Measurements from ENCODE around the gene USP6NL. TPM values are rescaled to one million over a fixed set of nuclear protein-coding genes. Genes with fewer than 3 reads are reported as not detected.

Gene USP6NL
- total and polyA plus RNA-seq, 9 of the 15 experiments (the other 6 are each of a cell fraction or from before 2014, with no cell fraction given), result 3.2 to 26.6 (median 19.8) TPM

DNA sequence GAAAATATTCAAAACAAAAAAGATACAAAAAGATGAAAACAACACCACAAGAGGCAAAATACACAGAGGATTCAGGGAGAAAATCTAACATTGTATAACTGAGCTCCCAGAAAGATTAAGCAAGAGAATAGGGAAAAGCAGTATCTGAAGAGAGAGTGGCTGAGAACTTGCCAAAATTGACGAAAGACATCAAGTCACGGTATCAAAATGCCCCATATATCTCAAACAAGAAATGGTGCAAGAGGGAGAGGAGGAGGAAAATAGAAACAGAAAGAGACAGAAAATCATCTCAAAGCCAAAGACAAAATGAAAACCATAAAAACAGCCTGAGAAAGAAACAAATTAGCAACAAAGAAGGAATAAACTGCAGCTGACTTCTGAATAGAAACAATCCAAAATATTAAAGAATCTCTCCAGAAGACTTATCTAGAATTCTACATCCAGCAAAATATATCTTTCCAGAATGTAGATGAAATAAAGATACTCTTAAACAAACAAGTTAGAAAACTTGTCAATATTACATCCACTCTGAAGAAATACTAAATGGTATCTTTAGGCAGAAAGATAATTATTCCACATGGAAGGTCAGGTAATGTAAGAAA is 5.5 kb downstream of the USP6NL start:
- Histone ChIP-seq H3K4me1 (replicated peaks in 1 of 2; ENCODE audit: control insufficient read depth in 2 of 2, insufficient read depth in 2 of 2, low read length in 2 of 2) (peaks cover 28 to 54% of the 10 kb centered on the region in 2 experiments), H3K4me2 (ENCODE audit: insufficient read depth, low read length) (peak overlapping the region; percentile 58), H3K79me2 (ENCODE audit: control insufficient read depth, insufficient read depth, low read length) (peaks cover 100% of the 10 kb centered on the region), H2AFZ (ENCODE audit: low read depth, low read length) (no peak overlapping the region), H3K27me3 (ENCODE audit: control insufficient read depth in 2 of 2, insufficient read depth in 2 of 2, low read length in 2 of 2) (no peaks in the 10 kb centered on the region), H3K27ac (ENCODE audit: extremely low read depth, low read depth, low read length) (peak overlapping the region; percentile 54; the same call in 2 of the 3 replicates), H3K9ac (ENCODE audit: insufficient read depth in 1 of 2, low read depth in 2 of 2, low read length in 2 of 2) (peak overlapping the region in 1 of 2 experiments; percentile 32; a peak in 2 of 4 replicates), H3K9me1 (ENCODE audit: control insufficient read depth, insufficient read depth, low read length) (no peaks in the 10 kb centered on the region), H3K36me3 (ENCODE audit: control insufficient read depth, insufficient read depth, low read length) (0 out of 3 replicates have a peak, but pooled peaks cover 2% of the 10 kb centered on the region), H4K20me1 (replicated peaks; ENCODE audit: control insufficient read depth, insufficient read depth, low read length) (0 out of 2 replicates have a peak, but pooled peaks cover 7% of the 10 kb centered on the region), H3K9me3 (replicated peaks; ENCODE audit: control insufficient read depth, insufficient read depth, low read depth, low read length) (no peaks in the 10 kb centered on the region), H3K4me3 (no peak overlapping the region)
- ATAC-seq (no peak), DNase-seq (ENCODE audit: extremely low read depth in 1 of 4, low spot score in 3 of 4) (no peak), FAIRE-seq (no peak)
- ChIA-PET CTCF (ENCODE audit: low intra/inter-chr PET ratio) (no interaction called here), POLR2A (interaction anchor here (0.9 kb wide), 1 partner anchor 31 kb away, joined by 3 read pairs; no protein-coding TSS in a partner anchor)
- intact Hi-C loops (cut with micrococcal nuclease) (loop anchor here (2.0 to 5.0 kb wide), 2 partner anchors 17 to 69 kb away; no protein-coding TSS in a partner anchor), in situ Hi-C loops (cut with MboI) (no loop called here)
- WGBS (ENCODE audit: insufficient coverage, low coverage, missing lambda C conversion rate), result 14% methylated on average over 2 of the region's 2 CpGs
- no TSS peak for BruUV-seq (replicated peaks)
- TF ChIP-seq TAF1 (IDR thresholded peaks at IDR 0.05; ENCODE audit: control insufficient read depth, extremely low read depth, insufficient read depth, low read length, severe bottlenecking) (no peak), ARNT (IDR thresholded peaks at IDR 0.05) (peak in 1 of 2 experiments; percentile 100; a peak in 2 of 4 replicates), HLTF (IDR thresholded peaks at IDR 0.05) (0 out of 2 replicates have a peak, but pooled peaks have one; percentile 26), FOXK2 (conservative IDR thresholded peaks at IDR 0.05 in 1 of 2, IDR thresholded peaks at IDR 0.05 in 1 of 2; ENCODE audit: low read depth in 2 of 2) (0 out of 4 replicates have a peak, but pooled peaks of 1 of the 2 experiments have one; percentile 14), ZNF217 (CRISPR knock-in tag; IDR thresholded peaks at IDR 0.05) (no peak), MCM2 (IDR thresholded peaks at IDR 0.05; ENCODE audit: low read depth) (no peak), CEBPB (tag; IDR thresholded peaks at IDR 0.05) (0 out of 2 replicates have a peak, but pooled peaks have one; percentile 25), CBFB (CRISPR knock-in tag; IDR thresholded peaks at IDR 0.05) (no peak), BRD9 (IDR thresholded peaks at IDR 0.05; ENCODE audit: low read depth, partially characterized antibody) (peak; percentile 65), NFE2L1 (tag; IDR thresholded peaks at IDR 0.05; ENCODE audit: borderline replicate concordance, low read depth) (no peak)
- TF ChIP-seq, protein P1, sequence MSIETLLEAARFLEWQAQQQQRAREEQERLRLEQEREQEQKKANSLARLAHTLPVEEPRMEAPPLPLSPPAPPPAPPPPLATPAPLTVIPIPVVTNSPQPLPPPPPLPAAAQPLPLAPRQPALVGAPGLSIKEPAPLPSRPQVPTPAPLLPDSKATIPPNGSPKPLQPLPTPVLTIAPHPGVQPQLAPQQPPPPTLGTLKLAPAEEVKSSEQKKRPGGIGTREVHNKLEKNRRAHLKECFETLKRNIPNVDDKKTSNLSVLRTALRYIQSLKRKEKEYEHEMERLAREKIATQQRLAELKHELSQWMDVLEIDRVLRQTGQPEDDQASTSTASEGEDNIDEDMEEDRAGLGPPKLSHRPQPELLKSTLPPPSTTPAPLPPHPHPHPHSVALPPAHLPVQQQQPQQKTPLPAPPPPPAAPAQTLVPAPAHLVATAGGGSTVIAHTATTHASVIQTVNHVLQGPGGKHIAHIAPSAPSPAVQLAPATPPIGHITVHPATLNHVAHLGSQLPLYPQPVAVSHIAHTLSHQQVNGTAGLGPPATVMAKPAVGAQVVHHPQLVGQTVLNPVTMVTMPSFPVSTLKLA (conservative IDR thresholded peaks at IDR 0.05), result 0 out of 4 replicates have a peak, but pooled peaks of 1 of the 2 experiments have one; percentile 13
- TF ChIP-seq, protein P2, sequence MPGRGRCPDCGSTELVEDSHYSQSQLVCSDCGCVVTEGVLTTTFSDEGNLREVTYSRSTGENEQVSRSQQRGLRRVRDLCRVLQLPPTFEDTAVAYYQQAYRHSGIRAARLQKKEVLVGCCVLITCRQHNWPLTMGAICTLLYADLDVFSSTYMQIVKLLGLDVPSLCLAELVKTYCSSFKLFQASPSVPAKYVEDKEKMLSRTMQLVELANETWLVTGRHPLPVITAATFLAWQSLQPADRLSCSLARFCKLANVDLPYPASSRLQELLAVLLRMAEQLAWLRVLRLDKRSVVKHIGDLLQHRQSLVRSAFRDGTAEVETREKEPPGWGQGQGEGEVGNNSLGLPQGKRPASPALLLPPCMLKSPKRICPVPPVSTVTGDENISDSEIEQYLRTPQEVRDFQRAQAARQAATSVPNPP (IDR thresholded peaks at IDR 0.05; ENCODE audit: borderline replicate concordance, insufficient read depth, insufficient read length), result no peak
- TF ChIP-seq, protein P3, sequence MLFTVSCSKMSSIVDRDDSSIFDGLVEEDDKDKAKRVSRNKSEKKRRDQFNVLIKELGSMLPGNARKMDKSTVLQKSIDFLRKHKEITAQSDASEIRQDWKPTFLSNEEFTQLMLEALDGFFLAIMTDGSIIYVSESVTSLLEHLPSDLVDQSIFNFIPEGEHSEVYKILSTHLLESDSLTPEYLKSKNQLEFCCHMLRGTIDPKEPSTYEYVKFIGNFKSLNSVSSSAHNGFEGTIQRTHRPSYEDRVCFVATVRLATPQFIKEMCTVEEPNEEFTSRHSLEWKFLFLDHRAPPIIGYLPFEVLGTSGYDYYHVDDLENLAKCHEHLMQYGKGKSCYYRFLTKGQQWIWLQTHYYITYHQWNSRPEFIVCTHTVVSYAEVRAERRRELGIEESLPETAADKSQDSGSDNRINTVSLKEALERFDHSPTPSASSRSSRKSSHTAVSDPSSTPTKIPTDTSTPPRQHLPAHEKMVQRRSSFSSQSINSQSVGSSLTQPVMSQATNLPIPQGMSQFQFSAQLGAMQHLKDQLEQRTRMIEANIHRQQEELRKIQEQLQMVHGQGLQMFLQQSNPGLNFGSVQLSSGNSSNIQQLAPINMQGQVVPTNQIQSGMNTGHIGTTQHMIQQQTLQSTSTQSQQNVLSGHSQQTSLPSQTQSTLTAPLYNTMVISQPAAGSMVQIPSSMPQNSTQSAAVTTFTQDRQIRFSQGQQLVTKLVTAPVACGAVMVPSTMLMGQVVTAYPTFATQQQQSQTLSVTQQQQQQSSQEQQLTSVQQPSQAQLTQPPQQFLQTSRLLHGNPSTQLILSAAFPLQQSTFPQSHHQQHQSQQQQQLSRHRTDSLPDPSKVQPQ (CRISPR knock-in tag; IDR thresholded peaks at IDR 0.05; ENCODE audit: borderline replicate concordance), result no peak
- TF ChIP-seq, protein P4, sequence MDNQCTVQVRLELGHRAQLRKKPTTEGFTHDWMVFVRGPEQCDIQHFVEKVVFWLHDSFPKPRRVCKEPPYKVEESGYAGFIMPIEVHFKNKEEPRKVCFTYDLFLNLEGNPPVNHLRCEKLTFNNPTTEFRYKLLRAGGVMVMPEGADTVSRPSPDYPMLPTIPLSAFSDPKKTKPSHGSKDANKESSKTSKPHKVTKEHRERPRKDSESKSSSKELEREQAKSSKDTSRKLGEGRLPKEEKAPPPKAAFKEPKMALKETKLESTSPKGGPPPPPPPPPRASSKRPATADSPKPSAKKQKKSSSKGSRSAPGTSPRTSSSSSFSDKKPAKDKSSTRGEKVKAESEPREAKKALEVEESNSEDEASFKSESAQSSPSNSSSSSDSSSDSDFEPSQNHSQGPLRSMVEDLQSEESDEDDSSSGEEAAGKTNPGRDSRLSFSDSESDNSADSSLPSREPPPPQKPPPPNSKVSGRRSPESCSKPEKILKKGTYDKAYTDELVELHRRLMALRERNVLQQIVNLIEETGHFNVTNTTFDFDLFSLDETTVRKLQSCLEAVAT (IDR thresholded peaks at IDR 0.05), result peak; percentile 44 to 68; a peak in 2 of 4 replicates
